Glutamatergic neuron (in vitro differentiated cells): ENCODE measurements around the gene DNAJA3. TPM values are rescaled to one million over a fixed set of nuclear protein-coding genes. Genes with fewer than 3 reads are reported as not detected.

Experiments
- DNase-seq: peaks from one replicate; pipeline ENCODE4 v3.0.0; 2022
- H3K27ac Mint-ChIP-seq: one replicate; pipeline ENCODE4 v1.8.0; 2020; ENCODE audit warnings: mild to moderate bottlenecking, mixed read lengths, inconsistent platforms; ENCODE audit not compliant: unreplicated experiment
- H3K27me3 Mint-ChIP-seq: one replicate; pipeline ENCODE4 v1.8.0; 2020; ENCODE audit warnings: mild to moderate bottlenecking, moderate library complexity, mixed read lengths, inconsistent platforms; ENCODE audit not compliant: unreplicated experiment
- H3K36me3 Mint-ChIP-seq: one replicate; pipeline ENCODE4 v1.8.0; 2020; ENCODE audit warnings: mild to moderate bottlenecking, mixed read lengths, inconsistent platforms; ENCODE audit not compliant: unreplicated experiment
- H3K4me1 Mint-ChIP-seq: one replicate; pipeline ENCODE4 v1.8.0; 2020; ENCODE audit warnings: mild to moderate bottlenecking, low read depth, mixed read lengths, inconsistent platforms; ENCODE audit not compliant: unreplicated experiment
- H3K4me3 Mint-ChIP-seq: one replicate; pipeline ENCODE4 v1.8.0; 2020; ENCODE audit warnings: mild to moderate bottlenecking, mixed read lengths, inconsistent platforms; ENCODE audit not compliant: unreplicated experiment
- H3K9me3 Mint-ChIP-seq: one replicate; pipeline ENCODE4 v1.8.0; 2020; ENCODE audit warnings: mild to moderate bottlenecking, moderate library complexity, mixed read lengths, inconsistent platforms; ENCODE audit not compliant: unreplicated experiment
- total RNA-seq: library from RNA; stranded (reverse); fragmentation: NEBNext Ultra II Directional; extraction: Animal tissue kit (Norgen Biotek cat#: 25700); gene quantifications from one replicate; pipeline ENCODE4 v1.2.1, GENCODE V29; 2021; ENCODE audit not compliant: unreplicated experiment
- TF ChIP-seq, protein P1 (sequence below): fragments of 200-600 bp; sonication (generic); IDR thresholded peaks from one replicate; pipeline ENCODE4 v1.5.0; 2021; ENCODE audit not compliant: partially characterized antibody, unreplicated experiment

DNAJA3 gene
- total RNA-seq, 1 donor from 2014 or later, result 32.6 TPM

DNA sequence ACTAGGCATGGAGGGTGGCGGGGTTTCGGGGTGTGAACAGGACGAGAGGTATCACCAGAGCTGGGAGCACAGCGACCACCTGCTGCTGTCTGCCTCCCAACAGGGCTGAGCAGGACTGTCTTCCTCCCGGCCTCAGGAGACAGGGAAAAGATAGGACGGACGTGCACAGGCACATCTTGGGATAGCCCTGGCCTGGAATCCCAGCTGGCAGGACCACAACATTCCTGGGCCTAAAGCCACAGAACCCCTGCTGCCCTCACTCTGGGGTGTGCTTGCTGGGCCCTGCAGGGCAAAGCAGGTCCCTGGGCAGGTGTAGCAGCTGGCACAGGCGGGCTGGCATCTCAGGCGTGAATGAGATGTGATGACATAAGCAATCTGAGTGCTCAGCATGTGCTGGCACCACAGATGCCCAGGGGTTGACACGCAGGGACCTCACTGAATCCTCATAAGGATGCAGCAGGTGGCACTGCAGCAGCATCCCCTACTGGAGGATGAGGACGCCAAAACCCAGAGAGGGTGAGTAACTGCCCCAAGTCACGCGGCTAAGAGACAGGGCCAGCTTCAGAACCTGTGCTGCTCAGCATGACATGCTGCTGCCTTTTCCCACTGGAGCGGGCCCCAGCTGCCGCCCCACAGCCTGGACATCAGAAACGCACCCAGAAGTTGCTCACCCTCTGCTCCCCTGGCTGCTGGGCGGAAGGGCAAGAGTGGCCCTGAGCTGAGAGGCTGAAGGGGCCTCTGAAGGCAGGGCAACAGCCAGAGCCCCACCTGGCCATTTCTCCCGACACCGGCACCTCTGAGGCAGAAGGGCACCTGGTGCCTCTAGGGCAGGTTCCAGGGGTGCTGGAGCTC, 16.4 kb upstream of the DNAJA3 start:
- Mint-ChIP-seq H3K9me3 (peaks cover 12% of the 10 kb centered on the region), H3K4me1 (peaks cover 35% of the 10 kb centered on the region), H3K27me3 (peaks cover 14% of the 10 kb centered on the region), H3K36me3 (no peaks in the 10 kb centered on the region), H3K27ac (peak overlapping the region; percentile 22), H3K4me3 (no peak overlapping the region)
- DNase-seq, result no peak
- TF ChIP-seq, protein P1, sequence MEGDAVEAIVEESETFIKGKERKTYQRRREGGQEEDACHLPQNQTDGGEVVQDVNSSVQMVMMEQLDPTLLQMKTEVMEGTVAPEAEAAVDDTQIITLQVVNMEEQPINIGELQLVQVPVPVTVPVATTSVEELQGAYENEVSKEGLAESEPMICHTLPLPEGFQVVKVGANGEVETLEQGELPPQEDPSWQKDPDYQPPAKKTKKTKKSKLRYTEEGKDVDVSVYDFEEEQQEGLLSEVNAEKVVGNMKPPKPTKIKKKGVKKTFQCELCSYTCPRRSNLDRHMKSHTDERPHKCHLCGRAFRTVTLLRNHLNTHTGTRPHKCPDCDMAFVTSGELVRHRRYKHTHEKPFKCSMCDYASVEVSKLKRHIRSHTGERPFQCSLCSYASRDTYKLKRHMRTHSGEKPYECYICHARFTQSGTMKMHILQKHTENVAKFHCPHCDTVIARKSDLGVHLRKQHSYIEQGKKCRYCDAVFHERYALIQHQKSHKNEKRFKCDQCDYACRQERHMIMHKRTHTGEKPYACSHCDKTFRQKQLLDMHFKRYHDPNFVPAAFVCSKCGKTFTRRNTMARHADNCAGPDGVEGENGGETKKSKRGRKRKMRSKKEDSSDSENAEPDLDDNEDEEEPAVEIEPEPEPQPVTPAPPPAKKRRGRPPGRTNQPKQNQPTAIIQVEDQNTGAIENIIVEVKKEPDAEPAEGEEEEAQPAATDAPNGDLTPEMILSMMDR, result no peak

DNA sequence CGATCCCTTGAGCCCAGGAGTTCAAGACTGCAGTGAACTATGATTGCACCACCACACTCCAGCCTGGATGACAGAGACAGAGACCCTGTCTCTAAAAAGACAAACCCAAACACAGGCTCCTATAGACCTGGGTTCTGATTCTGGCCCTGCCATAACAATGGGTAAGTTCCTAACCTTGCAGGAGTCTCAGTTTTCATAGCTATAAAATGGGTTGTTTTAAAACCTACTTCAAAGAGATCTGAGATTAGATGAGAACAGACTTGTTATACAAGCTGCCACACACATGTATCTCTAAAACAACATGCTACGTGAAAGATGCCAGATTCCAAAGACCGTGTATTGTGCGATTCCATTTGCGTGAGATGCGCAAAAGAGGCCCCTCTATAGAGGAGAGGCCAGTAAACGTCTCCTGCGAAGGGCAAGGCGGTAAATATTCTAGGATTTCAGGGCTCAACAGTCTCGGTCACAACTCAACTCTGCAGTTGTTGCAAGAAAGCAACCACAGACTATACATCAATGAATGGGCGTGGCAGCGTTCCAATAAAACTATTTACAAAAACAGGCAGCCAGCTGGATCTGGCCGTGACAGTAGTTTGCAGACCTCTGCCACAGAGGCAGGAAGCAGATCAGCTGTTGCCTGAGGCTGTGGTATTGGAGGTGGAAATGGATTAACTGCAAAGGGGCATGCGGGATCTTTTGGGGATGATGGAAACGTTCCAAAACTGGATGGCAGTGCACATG, 15.2 kb upstream of the DNAJA3 start:
- Mint-ChIP-seq H3K4me1 (peaks cover 38% of the 10 kb centered on the region), H3K27me3 (peaks cover 20% of the 10 kb centered on the region), H3K9me3 (peaks cover 13% of the 10 kb centered on the region), H3K27ac (peak overlapping the region; percentile 83), H3K4me3 (peak overlapping the region; percentile 53), H3K36me3 (no peaks in the 10 kb centered on the region)
- DNase-seq, result no peak
- TF ChIP-seq, protein P1, result no peak

GRCh38 chr16:4411684-4412083, 14.0 kb upstream of the DNAJA3 start:
- Mint-ChIP-seq H3K4me3 (peak overlapping the region; percentile 78), H3K27ac (peak overlapping the region; percentile 95), H3K4me1 (peaks cover 35% of the 10 kb centered on the region), H3K9me3 (peaks cover 14% of the 10 kb centered on the region), H3K36me3 (no peaks in the 10 kb centered on the region), H3K27me3 (peaks cover 20% of the 10 kb centered on the region)
- TF ChIP-seq, protein P1, result no peak
- DNase-seq, result peak; percentile 83

DNA sequence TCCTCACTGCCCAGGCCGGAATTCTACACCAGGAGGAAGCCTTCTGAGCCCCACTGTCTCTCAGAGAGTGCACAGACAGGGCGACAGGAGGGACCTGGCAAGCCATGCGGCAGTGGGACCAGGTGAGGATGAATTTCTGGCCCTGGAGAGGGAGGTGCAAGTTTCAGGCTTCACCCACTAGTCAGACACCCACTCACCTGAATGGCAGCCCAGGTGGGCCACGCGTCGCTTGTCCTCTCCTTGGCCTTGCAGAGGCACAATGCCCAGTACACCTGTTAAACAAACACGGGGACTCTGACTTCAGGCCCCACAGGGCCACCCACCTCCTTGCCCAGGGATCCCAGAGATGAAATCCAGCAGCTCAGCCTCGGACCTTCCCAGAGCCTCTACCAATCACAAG, 13.5 kb upstream of the DNAJA3 start:
- Mint-ChIP-seq H3K4me1 (peaks cover 35% of the 10 kb centered on the region), H3K4me3 (peak overlapping the region; percentile 78), H3K27ac (peak overlapping the region; percentile 95), H3K9me3 (peaks cover 14% of the 10 kb centered on the region), H3K27me3 (peaks cover 20% of the 10 kb centered on the region), H3K36me3 (no peaks in the 10 kb centered on the region)
- TF ChIP-seq, protein P1, result no peak
- DNase-seq, result no peak

DNA sequence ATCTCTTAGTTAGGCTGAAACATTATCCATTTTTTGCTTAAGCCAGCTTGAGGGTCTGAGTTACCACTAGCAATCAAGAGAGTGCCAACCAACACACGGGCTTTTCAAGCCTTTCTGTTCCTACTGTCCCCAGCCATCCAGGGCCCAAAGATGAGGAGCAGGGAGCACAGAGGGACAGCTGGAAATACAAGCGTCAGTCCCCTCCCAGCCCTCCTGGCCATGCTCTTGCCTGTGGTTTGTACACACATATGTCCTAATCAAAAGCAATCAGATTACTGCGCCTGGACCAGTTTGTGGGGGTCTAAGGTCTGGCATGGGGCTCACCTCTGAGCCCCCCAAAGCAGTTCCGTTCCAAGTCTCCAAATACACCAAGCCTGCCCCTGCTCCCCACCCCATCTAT, 12.8 kb upstream of the DNAJA3 start:
- DNase-seq, result no peak
- Mint-ChIP-seq H3K27ac (peak overlapping the region; percentile 95), H3K9me3 (peaks cover 14% of the 10 kb centered on the region), H3K4me3 (no peak overlapping the region), H3K36me3 (no peaks in the 10 kb centered on the region), H3K4me1 (peaks cover 35% of the 10 kb centered on the region), H3K27me3 (peaks cover 20% of the 10 kb centered on the region)
- TF ChIP-seq, protein P1, result no peak
